HK-2 (cell line): ENCODE measurements around the gene ASB13.

ENCODE experiments used
- DNase-seq: peaks from one replicate; pipeline ENCODE4 v3.0.0-alpha.2; 2018; ENCODE audit not compliant: unreplicated experiment

Gene ASB13

GRCh38 chr10:5647507-5648240, 18.7 kb downstream of the ASB13 start:
- no peak for DNase-seq

GRCh38 chr10:5645944-5646617, 20.3 kb downstream of the ASB13 start:
- no peak for DNase-seq

- DNase-seq: no peak
These were observed 21.0 kb downstream of the ASB13 start for GRCh38 chr10:5645375-5645774.

- DNase-seq: no peak
These were observed 21.5 kb downstream of the ASB13 start for GRCh38 chr10:5644930-5645329.

GRCh38 chr10:5643346-5644067, 22.9 kb downstream of the ASB13 start:
- DNase-seq: no peak

- no peak for DNase-seq
These were observed 24.9 kb downstream of the ASB13 start for GRCh38 chr10:5641501-5641900.

- DNase-seq: no peak
These were observed 25.9 kb downstream of the ASB13 start for GRCh38 chr10:5640501-5640900.

- DNase-seq: no peak
These were observed 26.4 kb downstream of the ASB13 start for GRCh38 chr10:5640036-5640435.

GRCh38 chr10:5639066-5639465, 27.3 kb downstream of the ASB13 start:
- no peak for DNase-seq

GRCh38 chr10:5638494-5638893, 27.9 kb downstream of the ASB13 start:
- no peak for DNase-seq

GRCh38 chr10:5634918-5635317, 31.5 kb downstream of the ASB13 start:
- DNase-seq: no peak

- no peak for DNase-seq
These were observed 33.1 kb downstream of the ASB13 start for GRCh38 chr10:5633166-5633749.

- DNase-seq: peak; percentile 34
These were observed 33.9 kb downstream of the ASB13 start for GRCh38 chr10:5632446-5632845.

- peak; percentile 9 for DNase-seq
These were observed 34.5 kb downstream of the ASB13 start for GRCh38 chr10:5631936-5632335.

- DNase-seq: no peak
These were observed 36.3 kb downstream of the ASB13 start for GRCh38 chr10:5630112-5630436.

- DNase-seq: peak; percentile 66
These were observed 36.9 kb downstream of the ASB13 start for GRCh38 chr10:5629303-5630111.

GRCh38 chr10:5628451-5629302, 37.7 kb downstream of the ASB13 start:
- DNase-seq: no peak

GRCh38 chr10:5627486-5628044, 38.8 kb downstream of the ASB13 start:
- no peak for DNase-seq

- DNase-seq: no peak
These were observed 40.2 kb downstream of the ASB13 start for GRCh38 chr10:5625992-5626777.

- no peak for DNase-seq
These were observed 41.7 kb downstream of the ASB13 start for GRCh38 chr10:5624701-5625100.
